Gastrocnemius medialis (tissue), 4 donors: Measurements from ENCODE around the gene PYGB. TPM values are rescaled to one million over a fixed set of nuclear protein-coding genes. Genes with fewer than 3 reads are reported as not detected.

Experiments
- ATAC-seq, 2 donors: fragments of 150-250 bp; one replicate each; pipeline ENCODE4 v1.9.1; 2016
- DNase-seq, 2 donors: peaks; one replicate each; pipeline ENCODE4 v3.0.0-alpha.2; 2019
- H3K27ac ChIP-seq, 4 donors: fragments of 200-600 bp; sonication (generic); 1 replicate in 1 of 4; 2 replicates in 3 of 4; pipeline ENCODE4 v1.5.1; 2016 to 2018; ENCODE audit warnings: mild to moderate bottlenecking in 2 of 4, moderate library complexity in 1 of 4
- H3K27me3 ChIP-seq, 3 donors: fragments of 200-600 bp; sonication (generic) in 2 of 3; 1 replicate in 1 of 3; 2 replicates in 2 of 3; pipeline versions ENCODE4 v1.5.1 to v1.6.0; 2016 to 2019; ENCODE audit warnings: mild to moderate bottlenecking in 1 of 3, moderate library complexity in 1 of 3
- H3K36me3 ChIP-seq, 2 donors: fragments of 200-600 bp; sonication (generic) in 1 of 2; one replicate each; pipeline ENCODE4 v1.5.1; 2017 to 2018
- H3K4me1 ChIP-seq, 2 donors: fragments of 200-600 bp; sonication (generic) in 1 of 2; one replicate each; pipeline ENCODE4 v1.5.1; 2016 to 2017; ENCODE audit warnings: mild to moderate bottlenecking in 2 of 2
- H3K4me3 ChIP-seq, 4 donors: fragments of 200-600 bp; sonication (generic) in 3 of 4; 1 replicate in 1 of 4; 2 replicates in 3 of 4; pipeline ENCODE4 v1.5.1; 2016 to 2019; ENCODE audit warnings: mild to moderate bottlenecking in 2 of 4
- H3K9me3 ChIP-seq, 3 donors: fragments of 200-600 bp; sonication (generic) in 2 of 3; 1 replicate in 1 of 3; 2 replicates in 2 of 3; pipeline ENCODE4 v1.5.1; 2016 to 2019
- CTCF ChIP-seq, 5 experiments: fragments of 450-650 bp in 3 of 5; fragments of 200-600 bp in 2 of 5; sonication (generic) in 2 of 5; IDR thresholded peaks in 4 of 5; conservative IDR thresholded peaks in 1 of 5; 1 replicate in 4 of 5; 2 replicates in 1 of 5; pipeline ENCODE4 v1.5.1; 2016 to 2019; ENCODE audit warnings: antibody characterized with exemption in 5 of 5, mild to moderate bottlenecking in 3 of 5, moderate library complexity in 3 of 5
- POLR2A ChIP-seq, 2 donors: fragments of 450-650 bp; IDR thresholded peaks; one replicate each; pipeline ENCODE4 v1.6.1; 2017; ENCODE audit warnings: antibody characterized with exemption in 2 of 2, mild to moderate bottlenecking in 2 of 2, moderate library complexity in 2 of 2
- in situ Hi-C, 4 donors: fragments of 200-750 bp; cut with MboI; loops; one replicate each; pipeline versions ENCODE4 v1.15.0 to v1.8.0; 2017; ENCODE audit warnings: low sequenced_read_pairs in 4 of 4
- intact Hi-C: fragments of 100-400 bp; cut with DNase I; formaldehyde crosslinking; loops from one replicate; pipeline ENCODE4 v1.15.1; 2023; ENCODE audit warnings: low total_unique reads
- total RNA-seq, 4 donors: library from RNA; depleted of rRNA; stranded (reverse); fragments of >200 nt; gene quantifications; one replicate each; pipeline versions ENCODE4 v1.1.0 to v1.2.3, GENCODE V29; 2016

The PYGB gene
- total RNA-seq, 4 donors from 2014 or later, result 13.6 to 50.7 (median 27.0) TPM

- Histone ChIP-seq H3K4me3 (no peak overlapping the region), H3K4me1 (no peaks in the 10 kb centered on the region), H3K9me3 (no peaks in the 10 kb centered on the region), H3K36me3 (peaks cover 0 to 54% of the 10 kb centered on the region in 2 donors), H3K27me3 (no peaks in the 10 kb centered on the region), H3K27ac (no peak overlapping the region)
- TF ChIP-seq CTCF (IDR thresholded peaks at IDR 0.05 in 4 of 5, conservative IDR thresholded peaks at IDR 0.05 in 1 of 5) (no peak), POLR2A (IDR thresholded peaks at IDR 0.05) (no peak)
- DNase-seq, result peak; percentile 1 to 12
- in situ Hi-C loops, result loop anchor here in 1 of 4 donors (25.0 kb wide), 2 partner anchors 100 to 300 kb away; partner anchors contain the start of genes APMAP and ENTPD6
- intact Hi-C loops, result no loop called here
- ATAC-seq, result no peak
Observed at GRCh38 chr20:25286917-25287316, 39.0 kb downstream of the PYGB start.

GRCh38 chr20:25287631-25288290, 39.9 kb downstream of the PYGB start:
- ATAC-seq, result no peak
- Histone ChIP-seq H3K27me3 (no peaks in the 10 kb centered on the region), H3K9me3 (no peaks in the 10 kb centered on the region), H3K27ac (no peak overlapping the region), H3K4me3 (no peak overlapping the region), H3K36me3 (peaks cover 0 to 47% of the 10 kb centered on the region in 2 donors), H3K4me1 (no peaks in the 10 kb centered on the region)
- intact Hi-C loops (no loop called here), in situ Hi-C loops (loop anchor here in 1 of 4 donors (25.0 kb wide), 2 partner anchors 100 to 300 kb away; partner anchors contain the start of genes APMAP and ENTPD6)
- peak in 1 of 2 donors; percentile 10 for DNase-seq
- no peak for TF ChIP-seq POLR2A (IDR thresholded peaks at IDR 0.05)
- no peak for TF ChIP-seq CTCF (IDR thresholded peaks at IDR 0.05 in 4 of 5, conservative IDR thresholded peaks at IDR 0.05 in 1 of 5)

GRCh38 chr20:25288291-25289181, 40.7 kb downstream of the PYGB start:
- no peak for ATAC-seq
- Histone ChIP-seq H3K27ac (no peak overlapping the region), H3K36me3 (peaks cover 0 to 47% of the 10 kb centered on the region in 2 donors), H3K27me3 (no peaks in the 10 kb centered on the region), H3K9me3 (no peaks in the 10 kb centered on the region), H3K4me3 (no peak overlapping the region), H3K4me1 (no peaks in the 10 kb centered on the region)
- in situ Hi-C loops, result loop anchor here in 1 of 4 donors (25.0 kb wide), 2 partner anchors 101 to 301 kb away; partner anchors contain the start of genes APMAP and ENTPD6
- TF ChIP-seq POLR2A (IDR thresholded peaks at IDR 0.05) (no peak), CTCF (IDR thresholded peaks at IDR 0.05 in 4 of 5, conservative IDR thresholded peaks at IDR 0.05 in 1 of 5) (no peak)
- peak; percentile 1 to 10 for DNase-seq
- intact Hi-C loops, result no loop called here

GRCh38 chr20:25289886-25290597, 42.2 kb downstream of the PYGB start:
- Histone ChIP-seq H3K36me3 (peaks cover 0 to 36% of the 10 kb centered on the region in 2 donors), H3K27ac (no peak overlapping the region), H3K4me1 (peaks cover 7 to 13% of the 10 kb centered on the region in 2 donors), H3K4me3 (no peak overlapping the region), H3K27me3 (no peaks in the 10 kb centered on the region), H3K9me3 (no peaks in the 10 kb centered on the region)
- no peak for ATAC-seq
- TF ChIP-seq CTCF (IDR thresholded peaks at IDR 0.05 in 4 of 5, conservative IDR thresholded peaks at IDR 0.05 in 1 of 5) (no peak), POLR2A (IDR thresholded peaks at IDR 0.05) (no peak)
- intact Hi-C loops, result no loop called here
- DNase-seq, result peak in 1 of 2 donors; percentile 7
- in situ Hi-C loops, result loop anchor here in 2 of 4 donors (10.0 to 25.0 kb wide), 3 partner anchors 103 to 303 kb away; partner anchors contain the start of genes ABHD12 (in 2 of the 2), APMAP (in 1 of the 2) and ENTPD6 (in 1 of the 2)
